GM19240 (cell line): Measurements from ENCODE around the gene BMAL2.

ENCODE experiments used
- DNase-seq: peaks from one replicate; pipeline ENCODE4 v3.0.0; 2011; ENCODE audit warnings: low spot score; ENCODE audit not compliant: insufficient read length

The BMAL2 gene, protein sequence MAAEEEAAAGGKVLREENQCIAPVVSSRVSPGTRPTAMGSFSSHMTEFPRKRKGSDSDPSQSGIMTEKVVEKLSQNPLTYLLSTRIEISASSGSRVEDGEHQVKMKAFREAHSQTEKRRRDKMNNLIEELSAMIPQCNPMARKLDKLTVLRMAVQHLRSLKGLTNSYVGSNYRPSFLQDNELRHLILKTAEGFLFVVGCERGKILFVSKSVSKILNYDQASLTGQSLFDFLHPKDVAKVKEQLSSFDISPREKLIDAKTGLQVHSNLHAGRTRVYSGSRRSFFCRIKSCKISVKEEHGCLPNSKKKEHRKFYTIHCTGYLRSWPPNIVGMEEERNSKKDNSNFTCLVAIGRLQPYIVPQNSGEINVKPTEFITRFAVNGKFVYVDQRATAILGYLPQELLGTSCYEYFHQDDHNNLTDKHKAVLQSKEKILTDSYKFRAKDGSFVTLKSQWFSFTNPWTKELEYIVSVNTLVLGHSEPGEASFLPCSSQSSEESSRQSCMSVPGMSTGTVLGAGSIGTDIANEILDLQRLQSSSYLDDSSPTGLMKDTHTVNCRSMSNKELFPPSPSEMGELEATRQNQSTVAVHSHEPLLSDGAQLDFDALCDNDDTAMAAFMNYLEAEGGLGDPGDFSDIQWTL

DNA sequence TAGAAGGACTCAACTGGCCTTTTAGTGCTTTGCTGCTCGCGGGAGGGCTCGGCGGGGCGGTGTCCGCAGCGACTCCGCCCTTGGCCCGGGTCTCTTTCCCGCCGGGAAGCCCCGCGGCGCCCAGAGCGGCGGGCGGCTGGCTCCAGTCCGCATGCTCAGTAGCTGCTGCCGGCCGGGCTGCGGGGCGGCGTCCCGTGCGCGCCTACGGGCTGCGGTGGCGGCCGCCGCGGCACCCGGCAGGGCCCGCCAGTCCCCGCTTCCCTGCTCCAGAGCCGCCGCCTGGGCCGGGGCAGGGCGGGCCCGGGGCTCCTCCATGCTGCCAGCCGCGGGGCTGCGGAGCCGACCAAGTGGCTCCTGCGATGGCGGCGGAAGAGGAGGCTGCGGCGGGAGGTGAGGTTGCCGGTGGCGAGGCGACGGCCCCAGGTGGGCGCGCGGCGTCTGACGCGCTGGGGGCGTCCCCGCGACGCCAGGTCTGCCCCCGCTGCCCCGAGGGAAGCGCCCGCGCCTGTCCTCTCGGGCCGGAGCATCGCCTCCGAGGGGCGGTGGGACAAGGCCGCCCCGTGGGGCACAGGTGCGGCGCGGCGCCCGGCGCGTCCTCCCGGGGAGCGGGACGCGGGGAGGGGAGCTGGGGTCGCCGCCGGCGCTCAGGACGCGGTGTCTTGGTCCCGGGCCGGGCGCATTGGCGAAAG is at the start of gene BMAL2:
BMAL2 (plus strand) TSS at position 123 of the 689 bp plus-strand sequence; CDS start at position 360, 237 bp downstream.
- no peak for DNase-seq

DNA sequence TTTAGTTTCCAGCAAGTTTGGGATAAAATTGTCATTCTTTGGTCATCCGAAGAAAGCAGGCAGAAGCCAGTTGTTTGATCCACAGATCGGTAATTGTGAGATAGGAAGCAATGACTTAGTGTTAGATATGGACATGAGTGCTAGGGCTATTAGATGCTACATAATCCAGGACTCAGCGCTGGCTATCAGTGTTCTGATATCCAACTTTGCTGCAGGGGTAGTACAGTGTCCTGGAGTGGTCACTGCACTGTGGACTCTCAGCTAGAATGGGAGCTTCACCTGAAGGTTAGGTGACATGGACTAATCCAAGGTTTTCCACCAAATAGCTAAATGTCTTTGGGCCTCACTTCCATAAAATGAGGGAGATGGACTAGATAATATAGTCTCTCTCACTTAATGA is 48.6 kb upstream of the BMAL2 start:
- DNase-seq: no peak

DNA sequence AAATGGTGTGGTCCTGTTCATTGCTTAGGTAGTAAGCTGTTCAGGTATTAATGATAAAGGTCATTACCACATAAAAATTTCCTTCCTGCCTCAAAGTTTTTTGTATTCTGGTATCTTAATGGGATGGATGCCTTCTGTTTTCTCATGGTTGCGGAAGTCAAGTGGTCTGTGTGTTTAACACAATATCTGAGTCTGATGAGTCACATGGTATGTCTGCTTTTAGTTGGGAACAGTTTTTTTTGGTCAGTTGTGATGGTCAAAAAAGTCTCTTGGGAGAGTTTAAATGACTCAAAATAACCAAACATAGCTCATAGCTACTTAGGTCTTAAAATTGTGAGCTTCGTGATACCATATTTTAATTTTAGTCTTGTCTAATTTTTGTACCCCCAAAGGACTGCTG is 47.9 kb upstream of the BMAL2 start:
- DNase-seq: no peak

DNA sequence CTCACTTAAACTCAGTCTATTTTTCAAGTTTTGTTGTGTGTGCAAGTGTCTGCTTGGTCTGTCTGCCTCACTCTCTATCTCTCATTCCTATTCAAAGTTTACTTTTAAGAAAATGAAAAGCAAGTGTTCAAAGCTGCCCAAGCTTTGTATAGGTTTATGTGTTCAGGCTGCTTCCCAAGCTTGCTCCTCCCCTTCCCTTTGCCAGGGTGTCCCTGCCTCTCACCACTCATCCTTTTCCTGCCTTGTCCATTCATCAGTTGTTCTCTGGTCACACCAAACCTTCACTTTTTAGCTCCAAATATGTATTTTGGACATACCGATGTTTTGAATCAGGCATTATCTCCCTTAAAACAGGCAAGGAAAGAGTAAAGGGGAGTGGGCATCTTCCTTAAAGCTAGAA is 47.2 kb upstream of the BMAL2 start:
- no peak for DNase-seq

DNA sequence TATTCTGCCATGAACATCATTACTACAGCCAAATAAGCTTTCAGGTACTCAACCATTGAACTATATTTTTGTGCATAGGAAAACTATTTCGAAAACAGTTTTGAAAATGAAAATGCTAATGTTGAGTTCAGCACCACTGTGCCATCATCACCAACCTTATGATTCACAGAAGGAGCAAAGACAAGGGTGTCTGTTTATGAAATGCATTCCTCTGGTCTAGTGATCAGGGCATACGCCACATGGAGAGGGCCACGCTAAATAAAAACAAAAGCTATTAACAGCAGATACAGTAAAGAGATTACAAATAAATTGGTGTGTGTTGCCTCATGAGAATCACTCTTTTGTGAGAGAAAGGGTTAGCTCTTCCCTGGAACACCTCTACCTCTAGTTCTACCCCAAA is 43.2 kb upstream of the BMAL2 start:
- DNase-seq: no peak

DNA sequence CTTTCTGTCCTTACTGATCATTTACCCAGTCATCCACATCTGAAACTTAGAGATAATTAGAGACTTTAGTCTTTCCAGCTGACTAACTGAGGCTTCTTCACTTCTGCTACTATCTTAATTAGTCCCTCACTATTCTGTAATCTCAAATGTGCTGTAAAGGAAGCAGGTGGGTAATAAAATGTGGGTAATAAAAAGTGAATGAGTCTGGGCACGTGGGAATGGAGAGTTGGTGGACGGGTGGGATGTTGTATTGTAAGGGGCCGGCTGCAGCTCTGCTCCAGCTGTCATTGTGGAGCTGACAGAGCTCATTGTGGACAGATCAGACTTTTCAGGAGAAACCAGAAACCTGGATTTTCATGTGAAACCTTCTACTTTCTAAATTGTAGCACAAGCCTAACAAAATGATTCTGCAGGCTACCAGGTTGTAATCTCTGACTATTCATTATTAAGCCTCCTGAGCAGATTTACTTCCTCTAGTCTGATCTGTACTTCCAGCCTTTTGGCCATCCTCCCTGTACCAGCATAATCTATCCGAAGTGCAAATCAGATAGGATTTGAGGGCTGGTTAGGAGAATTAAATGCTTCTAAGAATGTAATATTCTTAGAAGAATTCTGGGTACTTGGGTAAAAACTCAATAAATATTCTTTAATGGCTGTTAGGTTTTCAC is 42.0 kb upstream of the BMAL2 start:
- DNase-seq: no peak

DNA sequence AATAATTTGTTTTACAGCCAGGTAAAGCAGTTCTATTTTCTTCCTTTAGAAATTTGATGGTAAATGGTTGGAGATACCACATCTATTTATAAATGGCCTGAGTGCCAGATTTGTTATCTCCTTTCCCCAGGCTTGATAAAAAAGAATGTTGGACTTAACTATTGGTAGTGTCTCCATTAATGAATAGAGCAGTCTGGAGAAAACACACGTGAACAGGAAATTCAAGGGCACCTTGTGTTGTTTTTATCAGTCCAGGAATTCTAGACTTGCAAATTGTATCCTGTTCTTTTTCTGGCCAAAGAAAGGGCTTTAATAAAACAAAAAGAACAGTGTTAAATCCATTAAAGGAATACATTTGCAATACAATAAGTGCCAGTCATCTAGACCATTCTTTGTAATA is 40.8 kb upstream of the BMAL2 start:
- DNase-seq: no peak

DNA sequence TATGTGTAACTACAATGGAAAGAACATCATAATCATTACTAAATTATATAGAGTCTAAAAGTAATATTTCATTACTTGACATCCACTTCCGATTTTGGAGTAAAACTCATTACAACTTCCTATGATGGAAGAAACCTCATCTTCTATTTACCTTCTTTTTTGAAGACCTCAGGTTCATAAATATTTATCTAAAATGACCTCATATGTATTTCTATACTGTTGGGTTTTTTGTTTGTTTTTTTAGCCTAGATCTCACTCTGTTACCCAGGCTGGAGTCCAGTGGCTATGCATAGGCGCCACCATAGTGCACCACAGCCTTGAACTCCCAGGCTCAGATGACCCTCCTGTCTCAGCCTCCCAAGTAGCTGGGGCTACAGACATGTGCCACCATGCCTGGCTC is 39.9 kb upstream of the BMAL2 start:
- no peak for DNase-seq

DNA sequence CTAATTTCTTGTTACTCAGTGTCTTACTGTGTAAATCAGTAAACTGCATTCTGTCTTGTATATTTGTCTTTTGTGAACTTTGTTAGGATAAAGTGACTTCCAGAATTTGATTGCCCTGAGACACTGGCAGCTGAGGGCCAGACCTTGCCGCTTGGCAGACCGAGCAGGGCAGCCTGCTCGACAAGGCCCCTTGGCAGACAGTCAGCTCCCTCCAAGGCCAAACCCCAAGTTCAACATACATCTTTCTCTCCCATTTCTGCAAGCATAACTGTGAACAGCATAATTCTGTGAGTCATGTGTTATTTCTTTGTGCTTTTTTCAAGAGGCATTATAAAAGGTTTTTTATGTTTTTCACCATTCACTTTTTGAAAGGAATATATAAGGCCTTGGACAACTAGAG is 39.2 kb upstream of the BMAL2 start:
- no peak for DNase-seq

DNA sequence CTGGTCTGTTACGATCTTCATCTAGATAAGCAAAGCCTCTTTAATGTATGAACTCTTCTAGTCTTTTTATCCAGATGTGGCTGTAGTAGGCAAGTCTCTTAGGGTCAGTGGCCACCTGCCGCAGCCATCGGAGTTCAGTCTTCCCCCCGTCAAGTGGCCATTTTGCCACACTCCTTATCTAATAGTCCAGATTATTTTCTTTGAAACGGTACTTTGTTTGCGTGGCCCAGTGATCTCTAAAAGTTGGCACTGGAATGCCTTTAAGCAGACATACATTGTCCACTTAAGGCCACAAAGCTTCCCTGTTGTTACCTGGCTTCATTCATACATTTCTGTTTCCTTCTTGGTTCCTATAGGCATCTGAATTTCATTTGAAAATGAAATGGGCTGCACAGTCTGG is 36.0 kb upstream of the BMAL2 start:
- DNase-seq: no peak

DNA sequence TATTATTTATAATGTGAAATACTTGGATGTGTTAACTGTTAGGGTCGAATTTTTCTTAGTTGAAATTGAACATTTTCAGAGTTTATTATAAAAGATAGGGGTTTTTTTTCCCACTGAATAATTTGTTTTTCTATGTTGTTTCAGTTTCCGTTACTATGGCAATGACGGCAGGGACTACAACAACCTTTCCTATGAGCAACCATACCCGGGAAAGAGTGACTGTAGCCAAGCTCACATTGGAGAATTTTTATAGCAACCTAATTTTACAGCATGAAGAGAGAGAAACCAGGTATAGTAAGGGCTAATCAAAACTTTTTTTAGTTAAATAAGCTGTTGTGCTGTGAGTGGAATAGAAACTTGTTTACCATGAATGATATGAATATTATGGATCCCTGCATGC is 35.1 kb upstream of the BMAL2 start:
- no peak for DNase-seq

DNA sequence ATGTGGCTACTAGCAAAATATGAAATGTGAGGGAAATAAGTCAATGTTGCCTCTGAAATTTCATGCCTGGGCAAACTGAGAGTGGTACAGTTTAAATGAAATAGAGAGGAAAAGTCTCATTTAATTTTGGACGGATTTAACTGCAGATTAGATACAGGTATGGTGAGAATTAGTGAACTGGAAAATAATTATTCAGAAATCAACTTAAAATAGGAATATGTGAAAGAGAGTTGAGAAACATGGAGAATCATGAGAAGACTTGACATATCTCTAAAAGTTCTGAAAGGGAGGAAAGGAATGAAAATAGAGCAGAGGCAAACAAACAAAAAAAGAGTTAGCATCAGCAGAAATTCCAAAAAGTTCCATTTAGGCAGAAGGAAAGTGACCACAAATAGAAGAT is 33.5 kb upstream of the BMAL2 start:
- DNase-seq: no peak

DNA sequence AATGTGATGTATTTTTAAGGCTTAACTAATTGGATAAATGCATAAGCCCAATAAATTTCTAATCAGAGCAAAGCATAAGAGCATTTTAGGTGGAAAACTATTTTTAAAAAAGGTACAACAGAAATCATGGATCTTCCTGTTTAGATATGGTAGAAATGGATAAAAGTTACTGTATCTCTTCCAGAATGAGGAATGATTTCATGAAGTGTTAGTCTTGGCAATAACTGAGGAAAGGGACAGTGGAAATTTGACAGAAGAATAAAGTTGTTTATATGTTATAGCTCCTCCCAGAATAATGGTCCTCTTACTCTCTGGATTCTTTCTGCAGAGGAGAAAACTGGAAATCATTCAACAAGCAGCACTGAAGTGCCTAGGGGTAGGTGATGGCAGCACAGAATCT is 32.4 kb upstream of the BMAL2 start:
- DNase-seq: no peak

DNA sequence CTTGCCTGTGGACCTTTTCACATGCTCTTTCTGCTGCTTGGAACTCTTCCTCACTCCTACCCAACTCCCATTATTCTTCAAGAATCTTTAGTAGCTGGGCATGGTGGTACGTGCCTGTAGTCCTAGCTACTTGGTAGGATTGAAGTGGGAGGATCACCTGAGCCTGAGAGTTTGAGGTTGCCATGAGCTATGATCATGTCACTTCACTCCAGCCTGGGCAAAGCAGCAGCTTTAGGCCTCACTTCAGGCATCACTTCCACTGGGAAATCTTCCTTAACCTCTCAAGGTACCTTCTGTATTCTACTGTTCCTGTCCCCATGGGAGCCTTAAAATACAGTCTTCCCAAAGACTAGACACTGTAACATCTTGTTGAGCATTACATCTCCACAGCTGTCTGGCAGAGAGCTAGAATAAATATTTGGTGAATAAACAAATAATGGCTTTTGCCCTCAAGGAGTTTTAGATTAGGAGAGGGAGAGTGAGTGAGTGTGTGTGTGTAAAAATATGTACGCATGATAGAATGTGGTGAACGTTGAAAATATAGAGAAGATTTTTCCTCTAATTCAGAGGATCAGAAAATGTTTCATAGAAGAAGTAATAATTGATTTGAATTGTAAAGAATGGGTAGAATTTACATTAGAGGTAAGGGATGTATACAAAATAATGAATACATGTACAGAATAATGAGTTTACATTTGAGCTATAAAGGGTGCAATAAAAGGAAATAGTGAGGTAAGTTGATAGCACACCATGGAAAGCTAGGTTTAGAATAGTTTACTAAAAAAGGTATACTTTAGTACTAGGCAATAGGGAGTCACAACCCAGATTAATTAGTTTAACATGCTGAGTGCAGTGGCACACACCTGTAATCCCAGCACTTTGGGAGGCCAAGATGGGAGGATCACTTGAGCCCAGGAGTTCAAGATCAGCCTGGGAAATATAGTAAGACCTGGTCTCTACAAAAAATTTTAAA is 29.2 kb upstream of the BMAL2 start:
- DNase-seq: no peak

DNA sequence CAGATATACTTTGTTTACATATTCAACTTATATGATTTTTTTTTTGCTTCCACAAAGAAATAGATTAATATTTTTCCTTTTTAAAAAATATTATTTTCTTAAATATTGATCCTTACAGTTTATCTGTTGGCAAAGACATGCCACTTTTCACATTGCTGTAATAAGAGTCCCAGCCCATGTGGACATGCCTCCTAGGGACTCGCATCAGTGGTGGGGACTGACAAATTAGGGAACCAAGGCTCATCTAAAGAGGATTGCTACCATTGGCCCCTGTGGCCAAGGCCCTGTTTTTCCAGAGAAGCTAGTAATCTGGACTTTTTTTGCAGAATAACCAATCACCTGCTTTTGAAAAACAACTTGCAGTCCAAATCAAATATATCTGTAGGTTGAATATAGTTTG is 27.8 kb upstream of the BMAL2 start:
- DNase-seq: no peak

DNA sequence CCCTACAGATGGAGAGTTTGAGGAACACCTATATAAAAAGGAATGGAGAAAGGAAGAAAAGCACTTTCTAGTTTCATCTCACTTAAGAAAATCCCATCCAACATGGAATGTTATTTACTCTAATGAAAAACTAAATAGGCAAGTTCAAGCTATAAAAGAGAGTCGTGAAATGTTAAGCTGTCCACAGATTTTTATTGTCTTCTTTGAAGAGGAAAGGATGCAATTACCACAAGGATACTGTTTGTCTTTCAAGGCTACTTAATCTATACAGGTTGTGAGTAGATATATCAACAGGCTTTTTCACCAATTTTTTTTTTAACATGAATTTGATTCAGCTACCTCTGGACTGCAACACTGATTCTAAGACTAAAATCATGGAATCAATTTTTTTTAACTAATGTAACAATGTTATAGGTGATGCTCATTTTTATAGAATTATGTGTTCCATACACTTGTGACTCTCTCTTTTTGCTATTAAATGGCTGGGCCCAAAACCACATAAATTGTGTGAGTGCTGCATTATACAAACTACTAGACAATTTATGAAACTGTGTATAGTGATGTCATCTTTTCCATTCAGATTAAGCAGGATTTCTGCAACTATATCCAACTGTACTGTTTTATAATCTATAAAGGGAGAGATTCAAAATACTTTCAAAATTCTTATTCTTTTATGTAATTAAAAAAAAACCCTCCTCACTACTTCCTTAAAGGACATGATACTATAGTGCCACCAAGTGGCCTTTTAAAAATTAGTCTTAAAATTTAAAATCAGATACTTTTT is 26.8 kb upstream of the BMAL2 start:
- DNase-seq: no peak

DNA sequence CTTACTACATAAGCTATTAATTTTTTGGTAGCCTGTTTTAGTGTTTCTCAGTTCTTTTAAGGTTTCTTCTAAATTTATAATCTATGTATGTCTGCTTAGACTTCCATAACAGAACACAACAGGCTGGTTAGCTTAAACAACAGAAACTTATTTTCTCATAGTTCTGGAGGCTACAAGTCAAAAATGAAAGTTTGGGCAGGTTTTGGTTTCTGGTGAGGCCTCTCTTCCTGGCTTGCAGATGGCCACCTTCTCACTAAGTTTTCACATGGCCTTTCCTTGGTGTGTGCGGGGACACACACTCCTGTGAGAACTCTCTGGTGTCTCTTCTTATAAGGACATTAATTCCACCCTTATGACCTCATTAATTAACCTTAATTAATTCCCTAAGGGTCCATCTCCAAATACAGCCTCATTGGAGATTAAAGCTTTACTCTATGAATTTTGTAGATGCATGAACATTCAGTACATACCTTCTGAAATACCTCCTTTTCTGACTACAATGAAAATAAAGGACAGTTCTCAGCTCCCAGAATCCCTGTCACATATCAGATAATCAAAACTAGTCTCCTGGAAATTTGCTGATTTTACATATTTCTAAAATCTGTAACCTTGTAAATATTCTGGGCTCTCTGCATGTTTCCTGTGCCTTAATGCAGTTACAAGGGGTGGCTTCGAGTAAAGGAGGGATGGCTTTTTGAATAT is 23.2 kb upstream of the BMAL2 start:
- no peak for DNase-seq

DNA sequence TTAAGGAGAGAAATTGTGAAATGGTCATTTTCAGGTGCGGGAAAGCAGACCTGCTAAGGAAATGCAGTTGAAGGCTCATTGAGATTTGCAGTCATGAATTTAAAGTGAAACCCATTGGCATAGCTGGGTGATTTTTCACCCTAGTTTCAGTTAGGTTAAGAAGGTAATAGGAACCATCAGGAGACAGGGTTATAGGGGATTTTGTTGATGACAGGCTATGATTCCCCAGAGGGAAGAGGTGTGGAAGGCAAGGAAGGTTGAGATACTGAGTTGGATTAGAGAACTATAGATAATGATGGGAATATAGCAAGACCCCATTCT is 22.7 kb upstream of the BMAL2 start:
- no peak for DNase-seq

DNA sequence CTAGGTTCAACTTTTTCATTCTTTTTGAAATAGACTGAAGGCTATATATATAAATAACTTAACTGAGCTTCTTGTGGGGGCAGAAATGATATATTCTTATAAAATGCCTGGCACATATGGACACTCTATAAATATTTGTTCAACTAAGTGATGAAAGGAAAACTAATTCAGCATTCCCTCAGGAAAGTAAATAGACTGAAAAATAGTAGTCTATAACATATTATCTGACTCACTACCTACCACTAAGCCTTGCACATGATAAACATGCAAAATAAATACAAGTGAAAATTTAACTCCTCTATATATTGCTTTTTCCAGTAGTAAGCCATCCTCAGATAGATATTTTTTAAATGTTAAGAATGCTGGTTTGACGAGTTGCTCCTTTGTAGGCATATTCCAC is 15.7 kb upstream of the BMAL2 start:
- DNase-seq: no peak

DNA sequence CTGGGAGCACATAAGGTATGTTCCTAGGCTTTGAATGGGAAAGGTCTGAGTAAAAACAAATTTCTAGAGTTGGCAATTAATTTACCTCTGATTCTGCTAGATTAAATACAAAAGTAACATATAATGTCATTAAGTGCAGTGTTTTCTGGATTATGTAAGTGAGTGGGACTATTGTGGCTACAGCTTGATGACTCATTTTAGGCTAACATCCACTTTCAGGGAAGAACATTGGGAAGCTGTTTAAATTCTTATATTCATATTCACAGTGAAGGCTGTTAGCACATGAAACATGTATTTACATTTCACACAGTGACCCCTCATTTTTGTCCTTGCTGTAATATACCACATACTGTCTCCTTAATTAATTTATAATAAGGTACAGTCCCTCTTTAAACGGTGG is 13.2 kb upstream of the BMAL2 start:
- no peak for DNase-seq
